SU-DHL-6 (cell line): Measurements from ENCODE around the gene GPR162.

ENCODE experiments used
- H2AFZ ChIP-seq: fragments of 200-600 bp; sonication (generic); 2 replicates; pipeline ENCODE4 v1.6.1; 2014; ENCODE audit warnings: low read depth, mild to moderate bottlenecking, moderate library complexity, mixed read lengths, antibody characterized with exemption, low read length; ENCODE audit not compliant: severe bottlenecking
- H3F3A ChIP-seq: fragments of 200-600 bp; shearing (Covaris generic); 2 replicates; pipeline ENCODE4 v1.6.0; 2016; ENCODE audit warnings: antibody characterized with exemption, mild to moderate bottlenecking; ENCODE audit not compliant: insufficient read depth
- H3K27ac ChIP-seq: fragments of 200-600 bp; sonication (generic); 2 replicates; pipeline ENCODE4 v1.5.1; 2016; ENCODE audit warnings: low read depth, mild to moderate bottlenecking, low read length, moderate library complexity, mixed read lengths
- H3K27me3 ChIP-seq: fragments of 200-600 bp; sonication (generic), shearing (Covaris generic); 2 replicates; pipeline ENCODE4 v1.6.0; 2014; ENCODE audit warnings: mild to moderate bottlenecking, low read length
- H3K36me3 ChIP-seq: fragments of 200-600 bp; sonication (generic); 2 replicates; pipeline ENCODE4 v1.6.1; 2014; ENCODE audit warnings: mild to moderate bottlenecking, low read length, mixed read lengths
- H3K4me2 ChIP-seq: fragments of 300-600, 200-600 bp; shearing (Covaris generic), sonication (generic); 2 replicates; pipeline ENCODE4 v1.6.0; 2014; ENCODE audit warnings: low read length, low read depth, mild to moderate bottlenecking; ENCODE audit not compliant: poor library complexity, severe bottlenecking
- H3K4me3 ChIP-seq: fragments of 200-600 bp; sonication (generic); 2 replicates; pipeline ENCODE4 v1.5.1; 2014; ENCODE audit warnings: antibody characterized with exemption, low read length, mild to moderate bottlenecking, mixed read lengths; ENCODE audit not compliant: insufficient read depth, poor library complexity, severe bottlenecking
- H3K79me2 ChIP-seq: fragments of 200-600 bp; sonication (generic); 2 replicates; pipeline ENCODE4 v1.6.1; 2014; ENCODE audit warnings: mild to moderate bottlenecking, low read length, moderate library complexity; ENCODE audit not compliant: insufficient read depth
- H3K9ac ChIP-seq: fragments of 200-600 bp; sonication (generic); 2 replicates; pipeline ENCODE4 v1.7.0; 2014; ENCODE audit warnings: mild to moderate bottlenecking, low read length
- H3K9me2 ChIP-seq: fragments of 200-600 bp; sonication (generic); replicated peaks from 2 replicates; pipeline ENCODE4 v1.6.1; 2014; ENCODE audit warnings: low read length; ENCODE audit not compliant: insufficient read depth
- H3K9me3 ChIP-seq: fragments of 200-600 bp; sonication (generic); 2 replicates; pipeline ENCODE4 v1.6.1; 2014; ENCODE audit warnings: low read length, mixed read lengths; ENCODE audit not compliant: insufficient read depth
- H4K20me1 ChIP-seq: fragments of 200-600 bp; sonication (generic); 2 replicates; pipeline ENCODE4 v1.6.1; 2014; ENCODE audit warnings: low read depth, mild to moderate bottlenecking, antibody characterized with exemption, low read length, moderate library complexity, mixed read lengths
- EZH2phosphoT487 ChIP-seq: fragments of 200-600 bp; sonication (generic), shearing (Covaris generic); conservative IDR thresholded peaks from 2 replicates; pipeline ENCODE4 v1.6.1; 2018; ENCODE audit warnings: mild to moderate bottlenecking, antibody characterized with exemption, low read length, moderate library complexity, mixed read lengths
- TF ChIP-seq, protein P1 (sequence below): fragments of 200-600 bp; sonication (generic); IDR thresholded peaks from one replicate; pipeline ENCODE4 v1.5.1; 2017; ENCODE audit warnings: antibody characterized with exemption, mild to moderate bottlenecking, low read length, moderate library complexity; ENCODE audit not compliant: insufficient read depth, poor library complexity, severe bottlenecking

GPR162 gene

DNA sequence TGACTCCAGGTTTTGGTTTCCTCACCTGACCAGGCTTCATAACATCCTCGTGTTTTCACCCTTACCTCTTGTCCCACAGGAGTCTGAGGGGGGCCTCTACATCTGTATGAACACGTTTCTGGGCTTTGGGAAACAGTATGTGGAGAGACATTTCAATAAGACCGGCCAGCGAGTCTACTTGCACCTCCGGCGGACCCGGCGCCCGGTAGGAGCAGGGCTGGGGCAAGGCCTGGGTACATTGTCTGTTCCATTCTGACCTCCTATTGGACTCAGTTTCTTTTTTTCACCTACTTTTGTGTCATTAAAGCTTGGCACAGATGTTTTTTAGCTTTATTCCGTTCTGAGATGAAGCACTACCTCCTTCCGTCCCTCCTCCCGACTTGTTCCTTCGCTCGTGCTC is 33.7 kb downstream of the GPR162 start:
- Histone ChIP-seq H3K27ac (no peak overlapping the region), H3K4me2 (no peak overlapping the region), H3F3A (0 out of 2 replicates have a peak, but pooled peaks cover 4% of the 10 kb centered on the region), H3K79me2 (peaks cover 31% of the 10 kb centered on the region), H4K20me1 (no peaks in the 10 kb centered on the region), H3K9me3 (no peaks in the 10 kb centered on the region), H3K36me3 (0 out of 2 replicates have a peak, but pooled peaks cover 5% of the 10 kb centered on the region), H3K9me2 (no peaks in the 10 kb centered on the region), H3K9ac (no peak overlapping the region), H3K27me3 (no peaks in the 10 kb centered on the region), H3K4me3 (no peak overlapping the region), H2AFZ (no peak overlapping the region)
- TF ChIP-seq, protein P1, sequence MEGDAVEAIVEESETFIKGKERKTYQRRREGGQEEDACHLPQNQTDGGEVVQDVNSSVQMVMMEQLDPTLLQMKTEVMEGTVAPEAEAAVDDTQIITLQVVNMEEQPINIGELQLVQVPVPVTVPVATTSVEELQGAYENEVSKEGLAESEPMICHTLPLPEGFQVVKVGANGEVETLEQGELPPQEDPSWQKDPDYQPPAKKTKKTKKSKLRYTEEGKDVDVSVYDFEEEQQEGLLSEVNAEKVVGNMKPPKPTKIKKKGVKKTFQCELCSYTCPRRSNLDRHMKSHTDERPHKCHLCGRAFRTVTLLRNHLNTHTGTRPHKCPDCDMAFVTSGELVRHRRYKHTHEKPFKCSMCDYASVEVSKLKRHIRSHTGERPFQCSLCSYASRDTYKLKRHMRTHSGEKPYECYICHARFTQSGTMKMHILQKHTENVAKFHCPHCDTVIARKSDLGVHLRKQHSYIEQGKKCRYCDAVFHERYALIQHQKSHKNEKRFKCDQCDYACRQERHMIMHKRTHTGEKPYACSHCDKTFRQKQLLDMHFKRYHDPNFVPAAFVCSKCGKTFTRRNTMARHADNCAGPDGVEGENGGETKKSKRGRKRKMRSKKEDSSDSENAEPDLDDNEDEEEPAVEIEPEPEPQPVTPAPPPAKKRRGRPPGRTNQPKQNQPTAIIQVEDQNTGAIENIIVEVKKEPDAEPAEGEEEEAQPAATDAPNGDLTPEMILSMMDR: no peak
- no peak for TF ChIP-seq EZH2phosphoT487

- Histone ChIP-seq H4K20me1 (no peaks in the 10 kb centered on the region), H3K79me2 (peaks cover 12% of the 10 kb centered on the region), H3K9me2 (no peaks in the 10 kb centered on the region), H3K9me3 (no peaks in the 10 kb centered on the region), H3K27me3 (no peaks in the 10 kb centered on the region), H3K36me3 (0 out of 2 replicates have a peak, but pooled peaks cover 5% of the 10 kb centered on the region), H3F3A (no peaks in the 10 kb centered on the region), H3K27ac (no peak overlapping the region), H3K9ac (no peak overlapping the region), H3K4me3 (no peak overlapping the region), H3K4me2 (no peak overlapping the region), H2AFZ (no peak overlapping the region)
- no peak for TF ChIP-seq EZH2phosphoT487
- TF ChIP-seq, protein P1: no peak
Observed at GRCh38 chr12:6858799-6859198, 37.2 kb downstream of the GPR162 start.

GRCh38 chr12:6860116-6860515 is 38.5 kb downstream of the GPR162 start:
- TF ChIP-seq EZH2phosphoT487: no peak
- TF ChIP-seq, protein P1: no peak
- Histone ChIP-seq H3K9me3 (no peaks in the 10 kb centered on the region), H3K9me2 (no peaks in the 10 kb centered on the region), H2AFZ (no peak overlapping the region), H3K79me2 (peaks cover under 1% of the 10 kb centered on the region; the same call in 1 of the 2 replicates), H3F3A (no peaks in the 10 kb centered on the region), H3K36me3 (0 out of 2 replicates have a peak, but pooled peaks cover 5% of the 10 kb centered on the region), H3K4me2 (no peak overlapping the region), H3K4me3 (no peak overlapping the region), H3K27me3 (no peaks in the 10 kb centered on the region), H4K20me1 (no peaks in the 10 kb centered on the region), H3K9ac (no peak overlapping the region), H3K27ac (no peak overlapping the region)

DNA sequence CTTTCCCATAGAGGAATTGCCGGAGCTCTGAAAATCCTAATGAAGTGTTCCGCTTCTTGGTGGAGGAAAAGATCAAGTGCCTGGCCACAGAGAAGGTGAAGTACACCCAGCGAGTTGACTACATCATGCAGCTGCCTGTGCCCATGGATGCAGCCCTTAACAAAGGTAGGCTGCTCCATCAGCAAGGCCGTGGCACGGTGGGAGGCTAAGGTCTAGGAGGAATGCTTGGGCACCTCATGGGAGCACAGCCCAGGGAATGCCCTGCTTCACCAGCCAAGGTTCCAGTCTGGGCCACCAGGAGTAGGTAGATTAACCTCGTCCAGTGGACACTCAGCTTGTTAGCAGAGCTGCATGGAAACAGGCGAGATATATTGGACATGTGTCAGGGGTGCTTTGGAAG is 39.3 kb downstream of the GPR162 start:
- no peak overlapping the region for H3K9ac ChIP-seq
- no peak overlapping the region for H2AFZ ChIP-seq
- TF ChIP-seq EZH2phosphoT487: no peak
- TF ChIP-seq, protein P1: no peak
- H3K4me3 ChIP-seq: no peak overlapping the region
- no peak overlapping the region for H3K4me2 ChIP-seq
- H3K9me2 ChIP-seq: no peaks in the 10 kb centered on the region
- H3K79me2 ChIP-seq: no peaks in the 10 kb centered on the region
- H3K36me3 ChIP-seq: 0 out of 2 replicates have a peak, but pooled peaks cover 5% of the 10 kb centered on the region
- H3F3A ChIP-seq: no peaks in the 10 kb centered on the region
- no peaks in the 10 kb centered on the region for H3K9me3 ChIP-seq
- H3K27me3 ChIP-seq: no peaks in the 10 kb centered on the region
- no peak overlapping the region for H3K27ac ChIP-seq
- H4K20me1 ChIP-seq: no peaks in the 10 kb centered on the region
